Neuron (in vitro differentiated cells): ENCODE measurements around the gene GSTM1.

Source experiments
- H2AFZ ChIP-seq: one replicate; pipeline ENCODE4 v1.6.1; 2013; ENCODE audit warnings: low read depth, mild to moderate bottlenecking, inconsistent platforms, low read length, moderate library complexity
- H3K27me3 ChIP-seq: one replicate; pipeline ENCODE4 v1.6.1; 2013; ENCODE audit warnings: low read length; ENCODE audit not compliant: insufficient read depth
- H3K36me3 ChIP-seq: one replicate; pipeline ENCODE4 v1.6.1; 2013; ENCODE audit warnings: low read length; ENCODE audit not compliant: insufficient read depth
- H3K4me1 ChIP-seq: one replicate; pipeline ENCODE4 v1.6.1; 2013; ENCODE audit warnings: low read length; ENCODE audit not compliant: insufficient read depth
- H3K4me3 ChIP-seq: 2 replicates; pipeline ENCODE4 v1.5.1; 2013; ENCODE audit warnings: mild to moderate bottlenecking, low read length, moderate library complexity
- H3K9me3 ChIP-seq: one replicate; pipeline ENCODE4 v1.6.1; 2013; ENCODE audit warnings: low read length

The GSTM1 gene

DNA sequence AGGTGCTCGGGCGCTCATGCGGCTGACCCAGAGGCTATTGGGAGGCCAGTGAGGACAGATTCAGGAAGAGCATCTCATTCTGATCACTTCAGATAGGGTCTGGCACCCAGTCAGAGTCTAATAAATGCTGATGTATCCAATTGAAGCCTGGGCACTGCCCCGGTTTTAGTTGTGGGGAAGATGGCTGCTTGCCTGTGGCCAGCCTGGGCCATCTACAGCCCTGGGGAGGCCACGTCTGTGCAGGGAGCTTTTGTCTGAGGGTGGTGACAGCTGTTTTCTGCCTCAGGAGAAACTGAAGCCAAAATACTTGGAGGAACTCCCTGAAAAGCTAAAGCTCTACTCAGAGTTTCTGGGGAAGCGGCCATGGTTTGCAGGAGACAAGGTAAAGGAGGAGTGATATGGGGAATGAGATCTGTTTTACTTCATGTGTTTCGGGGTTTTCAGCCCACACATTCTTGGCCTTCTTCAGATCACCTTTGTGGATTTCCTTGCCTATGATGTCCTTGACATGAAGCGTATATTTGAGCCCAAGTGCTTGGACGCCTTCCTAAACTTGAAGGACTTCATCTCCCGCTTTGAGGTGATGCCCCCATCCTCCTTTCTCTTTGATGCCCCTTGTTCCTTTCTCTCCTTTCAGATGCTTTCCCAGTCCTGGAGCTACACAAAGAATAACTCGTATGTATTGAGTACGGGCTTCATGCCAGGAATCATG, 27.2 kb downstream of the GSTM1 start:
- Histone ChIP-seq H3K9me3 (no peaks in the 10 kb centered on the region), H3K4me1 (no peaks in the 10 kb centered on the region), H3K36me3 (no peaks in the 10 kb centered on the region), H3K27me3 (peaks cover 9% of the 10 kb centered on the region), H3K4me3 (no peak overlapping the region), H2AFZ (no peak overlapping the region)

DNA sequence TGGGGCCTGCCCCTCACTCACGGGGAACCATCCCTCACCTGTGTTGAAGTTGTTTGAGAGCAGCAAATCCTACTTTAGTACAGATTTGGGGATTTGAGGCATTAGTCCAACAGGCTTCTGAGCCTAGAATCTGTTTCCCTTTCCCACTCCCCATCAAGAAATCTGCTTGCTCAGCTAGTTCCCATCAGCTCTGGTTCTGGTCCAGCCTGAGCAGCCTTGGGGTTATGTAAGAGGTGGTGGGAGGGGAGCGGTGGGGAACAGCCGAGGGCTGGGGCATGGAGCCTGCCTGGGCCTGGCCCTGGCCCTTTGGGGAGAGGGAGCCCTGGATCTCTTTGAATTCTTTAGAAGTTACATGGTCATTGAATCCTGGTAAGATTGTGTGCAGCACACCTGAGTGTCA, 28.5 kb downstream of the GSTM1 start:
- Histone ChIP-seq H2AFZ (no peak overlapping the region), H3K27me3 (peaks cover 9% of the 10 kb centered on the region), H3K36me3 (no peaks in the 10 kb centered on the region), H3K9me3 (no peaks in the 10 kb centered on the region), H3K4me3 (no peak overlapping the region), H3K4me1 (no peaks in the 10 kb centered on the region)

DNA sequence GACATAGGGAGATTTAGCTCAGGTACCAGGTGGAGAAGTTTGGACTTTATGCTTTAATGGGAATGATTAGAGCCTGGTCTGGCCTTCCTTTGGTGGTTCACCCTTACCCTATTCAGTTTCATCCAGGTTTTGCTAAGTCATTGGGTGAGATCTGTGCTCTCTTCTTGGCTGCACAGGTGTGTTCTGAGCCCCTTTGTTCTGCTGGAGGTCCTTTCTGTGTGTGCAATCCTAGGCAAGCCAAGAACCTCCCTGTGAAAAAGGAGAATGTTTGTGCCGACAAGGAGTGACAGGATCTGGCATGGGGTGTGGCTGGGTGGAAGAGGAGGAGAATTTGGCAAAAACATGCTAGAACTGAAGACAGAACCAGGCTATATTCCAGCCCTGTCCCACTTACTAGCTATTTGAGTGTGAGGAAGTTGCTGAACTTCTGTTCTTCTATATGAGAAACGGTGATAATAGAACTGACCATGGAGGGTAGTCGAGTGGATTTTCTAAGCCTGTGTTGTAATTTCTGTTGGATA, 29.0 kb downstream of the GSTM1 start:
- Histone ChIP-seq H3K9me3 (no peaks in the 10 kb centered on the region), H3K36me3 (no peaks in the 10 kb centered on the region), H2AFZ (no peak overlapping the region), H3K27me3 (peaks cover 9% of the 10 kb centered on the region), H3K4me1 (no peaks in the 10 kb centered on the region), H3K4me3 (no peak overlapping the region)

GRCh38 chr1:109717729-109718128, 30.1 kb downstream of the GSTM1 start:
- Histone ChIP-seq H3K36me3 (no peaks in the 10 kb centered on the region), H3K4me1 (no peaks in the 10 kb centered on the region), H3K4me3 (no peak overlapping the region), H3K27me3 (peaks cover 9% of the 10 kb centered on the region), H2AFZ (no peak overlapping the region), H3K9me3 (no peaks in the 10 kb centered on the region)

DNA sequence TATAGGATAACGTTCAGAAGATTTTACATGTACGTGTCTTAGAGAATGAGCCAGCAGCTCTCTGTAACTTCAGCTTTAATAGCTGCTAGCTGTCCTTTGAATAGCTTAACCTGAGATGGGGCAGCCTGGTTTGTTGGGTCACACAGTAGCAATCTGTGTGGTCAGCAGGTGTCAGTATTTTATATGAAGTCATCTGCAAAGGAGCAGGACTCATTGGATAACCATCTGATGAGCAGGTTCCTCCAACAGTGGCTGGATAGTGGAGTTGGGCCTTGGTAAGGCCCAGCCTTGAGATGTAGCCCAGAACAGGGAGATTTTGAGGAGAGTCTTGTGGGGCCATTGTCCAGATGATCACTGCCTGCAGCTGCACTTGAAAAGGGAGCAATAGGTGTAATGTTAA, 30.9 kb downstream of the GSTM1 start:
- no peaks in the 10 kb centered on the region for H3K9me3 ChIP-seq

GRCh38 chr1:109719337-109719837, 31.8 kb downstream of the GSTM1 start:
- Histone ChIP-seq H3K4me3 (no peak overlapping the region), H3K36me3 (no peaks in the 10 kb centered on the region), H3K4me1 (no peaks in the 10 kb centered on the region), H3K27me3 (peaks cover 9% of the 10 kb centered on the region), H2AFZ (no peak overlapping the region), H3K9me3 (no peaks in the 10 kb centered on the region)

More for the DNA sequence above, 30.9 kb downstream of the GSTM1 start:
- Histone ChIP-seq H2AFZ (no peak overlapping the region), H3K27me3 (peaks cover 9% of the 10 kb centered on the region), H3K4me1 (no peaks in the 10 kb centered on the region), H3K36me3 (no peaks in the 10 kb centered on the region), H3K4me3 (no peak overlapping the region)

DNA sequence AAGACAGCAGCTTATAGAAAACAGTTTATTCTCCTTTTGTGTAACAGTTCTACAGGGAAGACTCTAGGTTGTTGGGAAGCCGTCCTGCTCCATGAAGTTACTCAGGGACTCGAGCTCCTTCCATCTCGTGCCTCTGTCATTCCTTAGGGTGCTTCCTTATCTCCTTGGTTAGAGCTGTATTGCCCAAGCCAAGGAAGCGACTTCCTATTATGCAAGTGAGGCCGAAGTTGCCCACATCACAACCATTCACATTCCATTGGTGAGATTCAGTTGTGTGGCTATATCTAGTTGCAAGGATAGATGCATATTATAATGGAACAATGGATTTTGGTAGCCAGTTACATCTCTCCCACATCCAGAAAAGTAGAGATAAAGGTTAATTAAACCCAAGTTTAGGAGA, 33.4 kb downstream of the GSTM1 start:
- H3K4me1 ChIP-seq, result no peaks in the 10 kb centered on the region
- no peak overlapping the region for H3K4me3 ChIP-seq
- H3K27me3 ChIP-seq, result peaks cover 9% of the 10 kb centered on the region
- H3K9me3 ChIP-seq, result no peaks in the 10 kb centered on the region
- no peak overlapping the region for H2AFZ ChIP-seq
- no peaks in the 10 kb centered on the region for H3K36me3 ChIP-seq

GRCh38 chr1:109721971-109722370, 34.4 kb downstream of the GSTM1 start:
- no peaks in the 10 kb centered on the region for H3K4me1 ChIP-seq
- H3K27me3 ChIP-seq, result peaks cover 9% of the 10 kb centered on the region
- H3K4me3 ChIP-seq, result no peak overlapping the region
- H2AFZ ChIP-seq, result no peak overlapping the region
- no peaks in the 10 kb centered on the region for H3K36me3 ChIP-seq
- H3K9me3 ChIP-seq, result no peaks in the 10 kb centered on the region

DNA sequence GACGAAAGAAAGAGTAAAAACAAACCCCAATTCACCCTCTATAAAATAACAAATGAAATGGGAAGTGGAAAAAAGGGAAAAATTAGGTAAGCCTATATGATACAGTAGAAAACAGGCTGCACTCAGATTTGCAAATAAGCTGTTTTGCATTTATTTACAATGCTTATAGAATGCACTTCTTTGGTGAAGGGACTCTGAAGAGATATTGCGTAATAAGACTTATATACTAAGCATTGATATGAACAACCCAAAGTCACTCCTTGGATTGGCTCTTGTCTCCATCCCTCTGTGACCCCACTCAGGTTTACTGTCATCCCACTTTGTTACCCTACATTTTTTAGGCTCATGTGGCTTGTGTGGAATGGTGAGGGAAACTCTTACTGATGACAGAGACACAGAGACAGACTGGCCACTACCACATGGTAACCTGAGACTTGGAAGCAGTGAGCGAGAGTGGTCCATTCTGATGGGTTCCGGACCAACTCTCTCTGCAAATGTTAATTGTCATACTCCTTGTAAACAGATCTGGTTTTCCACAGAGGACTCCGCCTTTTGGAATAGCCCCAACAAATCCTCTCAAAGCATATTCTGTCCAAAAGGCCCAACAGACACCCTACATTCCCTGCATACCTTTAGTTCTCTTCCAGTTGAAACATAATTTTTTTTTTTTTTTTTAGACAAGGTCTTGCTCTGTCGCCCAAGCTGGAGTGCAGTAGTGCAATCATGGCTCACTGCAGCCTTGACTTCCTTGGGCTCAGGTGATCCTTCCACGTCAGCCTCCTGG, 35.5 kb downstream of the GSTM1 start:
- Histone ChIP-seq H3K27me3 (peaks cover 4% of the 10 kb centered on the region), H2AFZ (no peak overlapping the region), H3K4me3 (no peak overlapping the region), H3K4me1 (no peaks in the 10 kb centered on the region), H3K9me3 (no peaks in the 10 kb centered on the region), H3K36me3 (no peaks in the 10 kb centered on the region)

DNA sequence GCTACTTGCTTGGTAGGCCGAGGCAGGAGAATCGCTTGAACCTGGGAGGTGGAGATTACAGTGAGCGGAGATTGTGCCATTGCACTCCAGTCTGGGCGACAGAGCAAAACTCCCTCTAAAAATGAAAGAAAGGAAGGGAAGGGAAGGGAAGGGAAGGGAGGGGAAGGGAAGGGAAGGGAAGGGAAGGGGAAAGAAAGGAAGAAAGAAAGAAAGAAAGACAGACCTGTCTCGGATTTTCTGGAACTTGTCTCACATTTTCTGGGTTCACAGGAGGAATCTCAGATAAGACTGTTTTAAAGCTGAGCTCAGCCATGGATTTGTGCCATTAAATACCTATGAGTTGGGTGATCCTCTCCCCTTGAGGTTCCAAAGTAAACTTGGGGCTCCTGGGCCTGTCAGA, 37.3 kb downstream of the GSTM1 start:
- H3K27me3 ChIP-seq, result no peaks in the 10 kb centered on the region
- H3K9me3 ChIP-seq, result no peaks in the 10 kb centered on the region
- H3K4me1 ChIP-seq, result no peaks in the 10 kb centered on the region
- no peak overlapping the region for H3K4me3 ChIP-seq
- H3K36me3 ChIP-seq, result no peaks in the 10 kb centered on the region
- H2AFZ ChIP-seq, result no peak overlapping the region

- Histone ChIP-seq H3K4me3 (no peak overlapping the region), H3K4me1 (peaks cover 5% of the 10 kb centered on the region), H3K9me3 (no peaks in the 10 kb centered on the region), H3K27me3 (no peaks in the 10 kb centered on the region), H2AFZ (no peak overlapping the region), H3K36me3 (no peaks in the 10 kb centered on the region)
These were observed 37.9 kb downstream of the GSTM1 start for GRCh38 chr1:109725510-109725909.

GRCh38 chr1:109726007-109726406, 38.4 kb downstream of the GSTM1 start:
- Histone ChIP-seq H2AFZ (no peak overlapping the region), H3K9me3 (no peaks in the 10 kb centered on the region), H3K4me1 (peaks cover 10% of the 10 kb centered on the region), H3K27me3 (no peaks in the 10 kb centered on the region), H3K36me3 (no peaks in the 10 kb centered on the region), H3K4me3 (no peak overlapping the region)

- Histone ChIP-seq H3K4me3 (no peak overlapping the region), H3K9me3 (no peaks in the 10 kb centered on the region), H3K36me3 (no peaks in the 10 kb centered on the region), H3K27me3 (no peaks in the 10 kb centered on the region), H3K4me1 (peaks cover 10% of the 10 kb centered on the region), H2AFZ (no peak overlapping the region)
These were observed 39.2 kb downstream of the GSTM1 start for GRCh38 chr1:109726728-109727373.
